Measurements from ENCODE around the gene CDK11B.

DNA sequence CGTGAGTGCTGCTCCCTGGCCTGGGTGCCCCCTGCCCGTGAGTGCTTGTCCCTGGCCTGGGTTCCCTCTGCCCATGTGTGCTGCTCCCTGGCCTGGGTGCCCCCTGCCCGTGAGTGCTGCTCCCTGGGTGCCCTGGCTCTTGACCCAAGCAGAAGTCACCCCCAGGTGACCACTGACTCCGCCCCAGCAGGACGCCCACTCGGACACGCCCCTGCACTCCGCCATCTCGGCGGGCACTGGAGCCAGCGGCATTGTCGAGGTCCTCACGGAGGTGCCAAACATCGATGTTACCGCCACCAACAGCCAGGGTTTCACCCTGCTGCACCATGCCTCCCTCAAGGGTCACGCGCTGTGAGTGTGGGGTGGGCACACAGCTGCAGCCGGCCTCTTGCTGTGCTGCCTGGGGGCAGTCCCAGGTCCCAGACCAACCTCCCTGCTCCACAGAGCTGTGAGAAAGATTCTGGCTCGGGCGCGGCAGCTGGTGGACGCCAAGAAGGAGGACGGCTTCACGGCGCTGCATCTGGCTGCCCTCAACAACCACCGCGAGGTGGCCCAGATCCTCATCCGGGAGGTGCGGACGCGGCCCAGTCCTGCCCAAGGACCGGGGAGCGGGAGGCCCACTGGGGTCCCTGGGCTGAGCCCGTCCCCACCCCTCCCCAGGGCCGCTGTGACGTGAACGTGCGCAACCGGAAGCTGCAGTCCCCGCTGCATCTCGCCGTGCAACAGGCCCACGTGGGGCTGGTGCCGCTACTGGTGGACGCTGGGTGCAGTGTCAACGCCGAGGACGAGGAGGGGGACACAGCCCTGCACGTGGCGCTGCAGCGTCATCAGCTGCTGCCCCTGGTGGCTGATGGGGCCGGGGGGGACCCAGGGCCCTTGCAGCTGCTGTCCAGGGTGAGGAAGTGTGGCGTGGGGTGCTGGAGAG, 30.7 kb downstream of the CDK11B start:
- TF ChIP-seq EZH2 (IDR thresholded peaks at IDR 0.05; ENCODE audit: low read depth, unreplicated experiment) (no peak), POLR2AphosphoS5 (IDR thresholded peaks at IDR 0.05; ENCODE audit: low read depth) (no peak), JUNB (IDR thresholded peaks at IDR 0.05; ENCODE audit: unreplicated experiment) (no peak), CREB1 (CRISPR knock-in tag; IDR thresholded peaks at IDR 0.05; ENCODE audit: low read depth) (peak; percentile 49; the same call in 1 of the 2 replicates), ZNF114 (CRISPR knock-in tag; IDR thresholded peaks at IDR 0.05) (no peak), EZH2phosphoT487 (IDR thresholded peaks at IDR 0.05; ENCODE audit: unreplicated experiment) (no peak), ZNF331 (CRISPR knock-in tag; IDR thresholded peaks at IDR 0.05; ENCODE audit: low read depth) (no peak), STAT1 (IDR thresholded peaks at IDR 0.05; ENCODE audit: unreplicated experiment) (no peak)
- TF ChIP-seq, protein P1, sequence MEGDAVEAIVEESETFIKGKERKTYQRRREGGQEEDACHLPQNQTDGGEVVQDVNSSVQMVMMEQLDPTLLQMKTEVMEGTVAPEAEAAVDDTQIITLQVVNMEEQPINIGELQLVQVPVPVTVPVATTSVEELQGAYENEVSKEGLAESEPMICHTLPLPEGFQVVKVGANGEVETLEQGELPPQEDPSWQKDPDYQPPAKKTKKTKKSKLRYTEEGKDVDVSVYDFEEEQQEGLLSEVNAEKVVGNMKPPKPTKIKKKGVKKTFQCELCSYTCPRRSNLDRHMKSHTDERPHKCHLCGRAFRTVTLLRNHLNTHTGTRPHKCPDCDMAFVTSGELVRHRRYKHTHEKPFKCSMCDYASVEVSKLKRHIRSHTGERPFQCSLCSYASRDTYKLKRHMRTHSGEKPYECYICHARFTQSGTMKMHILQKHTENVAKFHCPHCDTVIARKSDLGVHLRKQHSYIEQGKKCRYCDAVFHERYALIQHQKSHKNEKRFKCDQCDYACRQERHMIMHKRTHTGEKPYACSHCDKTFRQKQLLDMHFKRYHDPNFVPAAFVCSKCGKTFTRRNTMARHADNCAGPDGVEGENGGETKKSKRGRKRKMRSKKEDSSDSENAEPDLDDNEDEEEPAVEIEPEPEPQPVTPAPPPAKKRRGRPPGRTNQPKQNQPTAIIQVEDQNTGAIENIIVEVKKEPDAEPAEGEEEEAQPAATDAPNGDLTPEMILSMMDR (conservative IDR thresholded peaks at IDR 0.05; ENCODE audit: low read depth in 2 of 2), result 0 out of 4 replicates have a peak, but pooled peaks have one; percentile 10 to 26
- TF ChIP-seq, protein P2, sequence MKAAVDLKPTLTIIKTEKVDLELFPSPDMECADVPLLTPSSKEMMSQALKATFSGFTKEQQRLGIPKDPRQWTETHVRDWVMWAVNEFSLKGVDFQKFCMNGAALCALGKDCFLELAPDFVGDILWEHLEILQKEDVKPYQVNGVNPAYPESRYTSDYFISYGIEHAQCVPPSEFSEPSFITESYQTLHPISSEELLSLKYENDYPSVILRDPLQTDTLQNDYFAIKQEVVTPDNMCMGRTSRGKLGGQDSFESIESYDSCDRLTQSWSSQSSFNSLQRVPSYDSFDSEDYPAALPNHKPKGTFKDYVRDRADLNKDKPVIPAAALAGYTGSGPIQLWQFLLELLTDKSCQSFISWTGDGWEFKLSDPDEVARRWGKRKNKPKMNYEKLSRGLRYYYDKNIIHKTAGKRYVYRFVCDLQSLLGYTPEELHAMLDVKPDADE (IDR thresholded peaks at IDR 0.05), result no peak
- TF ChIP-seq, protein P3, sequence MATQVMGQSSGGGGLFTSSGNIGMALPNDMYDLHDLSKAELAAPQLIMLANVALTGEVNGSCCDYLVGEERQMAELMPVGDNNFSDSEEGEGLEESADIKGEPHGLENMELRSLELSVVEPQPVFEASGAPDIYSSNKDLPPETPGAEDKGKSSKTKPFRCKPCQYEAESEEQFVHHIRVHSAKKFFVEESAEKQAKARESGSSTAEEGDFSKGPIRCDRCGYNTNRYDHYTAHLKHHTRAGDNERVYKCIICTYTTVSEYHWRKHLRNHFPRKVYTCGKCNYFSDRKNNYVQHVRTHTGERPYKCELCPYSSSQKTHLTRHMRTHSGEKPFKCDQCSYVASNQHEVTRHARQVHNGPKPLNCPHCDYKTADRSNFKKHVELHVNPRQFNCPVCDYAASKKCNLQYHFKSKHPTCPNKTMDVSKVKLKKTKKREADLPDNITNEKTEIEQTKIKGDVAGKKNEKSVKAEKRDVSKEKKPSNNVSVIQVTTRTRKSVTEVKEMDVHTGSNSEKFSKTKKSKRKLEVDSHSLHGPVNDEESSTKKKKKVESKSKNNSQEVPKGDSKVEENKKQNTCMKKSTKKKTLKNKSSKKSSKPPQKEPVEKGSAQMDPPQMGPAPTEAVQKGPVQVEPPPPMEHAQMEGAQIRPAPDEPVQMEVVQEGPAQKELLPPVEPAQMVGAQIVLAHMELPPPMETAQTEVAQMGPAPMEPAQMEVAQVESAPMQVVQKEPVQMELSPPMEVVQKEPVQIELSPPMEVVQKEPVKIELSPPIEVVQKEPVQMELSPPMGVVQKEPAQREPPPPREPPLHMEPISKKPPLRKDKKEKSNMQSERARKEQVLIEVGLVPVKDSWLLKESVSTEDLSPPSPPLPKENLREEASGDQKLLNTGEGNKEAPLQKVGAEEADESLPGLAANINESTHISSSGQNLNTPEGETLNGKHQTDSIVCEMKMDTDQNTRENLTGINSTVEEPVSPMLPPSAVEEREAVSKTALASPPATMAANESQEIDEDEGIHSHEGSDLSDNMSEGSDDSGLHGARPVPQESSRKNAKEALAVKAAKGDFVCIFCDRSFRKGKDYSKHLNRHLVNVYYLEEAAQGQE (IDR thresholded peaks at IDR 0.05; ENCODE audit: unreplicated experiment), result peak; percentile 39
- TF ChIP-seq, protein P4, sequence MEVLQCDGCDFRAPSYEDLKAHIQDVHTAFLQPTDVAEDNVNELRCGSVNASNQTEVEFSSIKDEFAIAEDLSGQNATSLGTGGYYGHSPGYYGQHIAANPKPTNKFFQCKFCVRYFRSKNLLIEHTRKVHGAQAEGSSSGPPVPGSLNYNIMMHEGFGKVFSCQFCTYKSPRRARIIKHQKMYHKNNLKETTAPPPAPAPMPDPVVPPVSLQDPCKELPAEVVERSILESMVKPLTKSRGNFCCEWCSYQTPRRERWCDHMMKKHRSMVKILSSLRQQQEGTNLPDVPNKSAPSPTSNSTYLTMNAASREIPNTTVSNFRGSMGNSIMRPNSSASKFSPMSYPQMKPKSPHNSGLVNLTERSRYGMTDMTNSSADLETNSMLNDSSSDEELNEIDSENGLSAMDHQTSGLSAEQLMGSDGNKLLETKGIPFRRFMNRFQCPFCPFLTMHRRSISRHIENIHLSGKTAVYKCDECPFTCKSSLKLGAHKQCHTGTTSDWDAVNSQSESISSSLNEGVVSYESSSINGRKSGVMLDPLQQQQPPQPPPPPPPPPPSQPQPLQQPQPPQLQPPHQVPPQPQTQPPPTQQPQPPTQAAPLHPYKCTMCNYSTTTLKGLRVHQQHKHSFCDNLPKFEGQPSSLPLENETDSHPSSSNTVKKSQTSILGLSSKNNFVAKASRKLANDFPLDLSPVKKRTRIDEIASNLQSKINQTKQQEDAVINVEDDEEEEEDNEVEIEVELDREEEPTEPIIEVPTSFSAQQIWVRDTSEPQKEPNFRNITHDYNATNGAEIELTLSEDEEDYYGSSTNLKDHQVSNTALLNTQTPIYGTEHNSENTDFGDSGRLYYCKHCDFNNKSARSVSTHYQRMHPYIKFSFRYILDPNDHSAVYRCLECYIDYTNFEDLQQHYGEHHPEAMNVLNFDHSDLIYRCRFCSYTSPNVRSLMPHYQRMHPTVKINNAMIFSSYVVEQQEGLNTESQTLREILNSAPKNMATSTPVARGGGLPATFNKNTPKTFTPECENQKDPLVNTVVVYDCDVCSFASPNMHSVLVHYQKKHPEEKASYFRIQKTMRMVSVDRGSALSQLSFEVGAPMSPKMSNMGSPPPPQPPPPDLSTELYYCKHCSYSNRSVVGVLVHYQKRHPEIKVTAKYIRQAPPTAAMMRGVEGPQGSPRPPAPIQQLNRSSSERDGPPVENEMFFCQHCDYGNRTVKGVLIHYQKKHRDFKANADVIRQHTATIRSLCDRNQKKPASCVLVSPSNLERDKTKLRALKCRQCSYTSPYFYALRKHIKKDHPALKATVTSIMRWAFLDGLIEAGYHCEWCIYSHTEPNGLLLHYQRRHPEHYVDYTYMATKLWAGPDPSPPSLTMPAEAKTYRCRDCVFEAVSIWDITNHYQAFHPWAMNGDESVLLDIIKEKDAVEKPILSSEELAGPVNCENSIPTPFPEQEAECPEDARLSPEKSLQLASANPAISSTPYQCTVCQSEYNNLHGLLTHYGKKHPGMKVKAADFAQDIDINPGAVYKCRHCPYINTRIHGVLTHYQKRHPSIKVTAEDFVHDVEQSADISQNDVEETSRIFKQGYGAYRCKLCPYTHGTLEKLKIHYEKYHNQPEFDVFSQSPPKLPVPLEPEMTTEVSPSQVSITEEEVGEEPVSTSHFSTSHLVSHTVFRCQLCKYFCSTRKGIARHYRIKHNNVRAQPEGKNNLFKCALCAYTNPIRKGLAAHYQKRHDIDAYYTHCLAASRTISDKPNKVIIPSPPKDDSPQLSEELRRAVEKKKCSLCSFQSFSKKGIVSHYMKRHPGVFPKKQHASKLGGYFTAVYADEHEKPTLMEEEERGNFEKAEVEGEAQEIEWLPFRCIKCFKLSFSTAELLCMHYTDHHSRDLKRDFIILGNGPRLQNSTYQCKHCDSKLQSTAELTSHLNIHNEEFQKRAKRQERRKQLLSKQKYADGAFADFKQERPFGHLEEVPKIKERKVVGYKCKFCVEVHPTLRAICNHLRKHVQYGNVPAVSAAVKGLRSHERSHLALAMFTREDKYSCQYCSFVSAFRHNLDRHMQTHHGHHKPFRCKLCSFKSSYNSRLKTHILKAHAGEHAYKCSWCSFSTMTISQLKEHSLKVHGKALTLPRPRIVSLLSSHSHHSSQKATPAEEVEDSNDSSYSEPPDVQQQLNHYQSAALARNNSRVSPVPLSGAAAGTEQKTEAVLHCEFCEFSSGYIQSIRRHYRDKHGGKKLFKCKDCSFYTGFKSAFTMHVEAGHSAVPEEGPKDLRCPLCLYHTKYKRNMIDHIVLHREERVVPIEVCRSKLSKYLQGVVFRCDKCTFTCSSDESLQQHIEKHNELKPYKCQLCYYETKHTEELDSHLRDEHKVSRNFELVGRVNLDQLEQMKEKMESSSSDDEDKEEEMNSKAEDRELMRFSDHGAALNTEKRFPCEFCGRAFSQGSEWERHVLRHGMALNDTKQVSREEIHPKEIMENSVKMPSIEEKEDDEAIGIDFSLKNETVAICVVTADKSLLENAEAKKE (CRISPR knock-in tag; IDR thresholded peaks at IDR 0.05), result no peak
